A673 (cell line): ENCODE measurements around the gene RPTOR. TPM values are rescaled to one million over a fixed set of nuclear protein-coding genes. Genes with fewer than 3 reads are reported as not detected.

ENCODE experiments used
- BruUV-seq: library from RNA; stranded (reverse); fragments of 400-500 nt; replicated peaks from 2 replicates; lab custom pipeline; 2021; lab: Mats Ljungman, UMichigan
- CTCF ChIA-PET: fragments of 300-600 bp; sonication (Branson Sonifier 250); formaldehyde crosslinking; loops from one replicate; lab custom pipeline; 2022; ENCODE audit warnings: antibody characterized with exemption; lab: Charles Lee
- POLR2A ChIA-PET: fragments of 300-600 bp; sonication (Branson Sonifier 250); formaldehyde crosslinking; loops from one replicate; lab custom pipeline; 2022; ENCODE audit warnings: antibody characterized with exemption; ENCODE audit not compliant: low non-redundant PET; lab: Charles Lee
- DNase-seq: peaks from one replicate; pipeline ENCODE4 v3.0.0-alpha.2; 2015; ENCODE audit warnings: low spot score
- H3K27ac ChIP-seq: fragments of 200-600 bp; sonication (generic); 2 replicates; pipeline ENCODE4 v1.5.1; 2016; ENCODE audit warnings: mixed run types, low read depth, mild to moderate bottlenecking, mixed read lengths, antibody characterized with exemption, low read length; ENCODE audit not compliant: poor library complexity, severe bottlenecking
- H3K27me3 ChIP-seq: fragments of 200-600 bp; sonication (generic); replicated peaks from 2 replicates; pipeline ENCODE4 v1.6.1; 2017; ENCODE audit warnings: mixed run types, low read depth, mild to moderate bottlenecking, mixed read lengths, antibody characterized with exemption, low read length; ENCODE audit not compliant: insufficient read depth, poor library complexity
- H3K36me3 ChIP-seq: fragments of 200-600 bp; sonication (generic); 2 replicates; pipeline ENCODE4 v1.6.1; 2016; ENCODE audit warnings: mixed run types, mild to moderate bottlenecking, mixed read lengths, antibody characterized with exemption, low read length; ENCODE audit not compliant: insufficient read depth, poor library complexity, severe bottlenecking
- H3K4me1 ChIP-seq: fragments of 200-600 bp; sonication (generic); 2 replicates; pipeline ENCODE4 v1.6.1; 2017; ENCODE audit warnings: mixed run types, mild to moderate bottlenecking, mixed read lengths, antibody characterized with exemption, low read length; ENCODE audit not compliant: insufficient read depth, poor library complexity, severe bottlenecking
- H3K4me3 ChIP-seq: fragments of 200-600 bp; sonication (generic); 2 replicates; pipeline ENCODE4 v1.5.1; 2016; ENCODE audit warnings: low read depth, mixed run types, mild to moderate bottlenecking, mixed read lengths, low read length; ENCODE audit not compliant: poor library complexity, severe bottlenecking
- H3K9me3 ChIP-seq: fragments of 200-600 bp; sonication (generic); 2 replicates; pipeline ENCODE4 v1.6.1; 2016; ENCODE audit warnings: mixed run types, low read depth, mild to moderate bottlenecking, mixed read lengths, antibody characterized with exemption, low read length; ENCODE audit not compliant: poor library complexity, severe bottlenecking
- CTCF ChIP-seq: fragments of 300-800, 200-600 bp; sonication (generic); conservative IDR thresholded peaks from 2 replicates; pipeline ENCODE4 v1.5.1; 2017; ENCODE audit warnings: low read depth, mild to moderate bottlenecking, antibody characterized with exemption, low read length, moderate library complexity, mixed read lengths
- EZH2 ChIP-seq: fragments of 200-600 bp; sonication (generic); IDR thresholded peaks from 2 replicates; pipeline ENCODE4 v1.6.1; 2017; ENCODE audit warnings: borderline replicate concordance, low read depth, mild to moderate bottlenecking, mixed read lengths, antibody characterized with exemption, low read length; ENCODE audit not compliant: poor library complexity, severe bottlenecking
- intact Hi-C: fragments of 100-400 bp; cut with micrococcal nuclease; formaldehyde crosslinking; loops from one replicate; pipeline ENCODE4 v1.10.0; 2022; ENCODE audit not compliant: unreplicated experiment
- total RNA-seq: library from RNA; stranded (reverse); gene quantifications from 2 replicates; pipeline ENCODE4 v1.2.3, GENCODE V29; 2021

The RPTOR gene
- total RNA-seq, 1 experiment from 2014 or later, result 55.2 TPM

DNA sequence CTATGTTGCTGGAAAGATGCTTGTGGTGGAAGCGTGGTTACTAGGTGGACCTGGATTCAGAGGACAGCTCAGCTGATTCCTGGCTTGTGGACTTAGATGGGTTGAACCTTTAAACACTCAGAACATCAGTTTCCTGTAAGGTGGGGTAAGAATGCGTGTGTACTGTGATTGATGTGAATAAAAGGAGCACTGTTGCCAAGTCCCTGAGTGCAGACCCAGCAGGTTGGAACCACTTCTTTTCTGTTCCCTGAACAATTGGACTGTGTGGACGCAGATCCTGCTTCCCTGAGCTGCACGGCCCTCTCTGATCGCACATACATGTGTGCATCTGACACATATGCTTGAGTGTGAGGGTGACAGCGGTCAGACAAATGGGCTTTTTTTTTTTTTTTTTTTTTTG is 37.5 kb downstream of the RPTOR start:
- Histone ChIP-seq H3K4me3 (no peak overlapping the region), H3K27ac (no peak overlapping the region), H3K36me3 (no peaks in the 10 kb centered on the region), H3K27me3 (no peaks in the 10 kb centered on the region), H3K9me3 (no peaks in the 10 kb centered on the region), H3K4me1 (no peaks in the 10 kb centered on the region)
- TF ChIP-seq CTCF, result no peak
- CTCF ChIA-PET, result no interaction called here
- intact Hi-C loops, result no loop called here
- POLR2A ChIA-PET, result no interaction called here
- no TSS peak for BruUV-seq
- DNase-seq, result no peak

GRCh38 chr17:80584176-80584905 is 39.7 kb downstream of the RPTOR start:
- Histone ChIP-seq H3K27ac (no peak overlapping the region), H3K4me3 (no peak overlapping the region), H3K9me3 (no peaks in the 10 kb centered on the region), H3K4me1 (no peaks in the 10 kb centered on the region), H3K27me3 (no peaks in the 10 kb centered on the region), H3K36me3 (no peaks in the 10 kb centered on the region)
- CTCF ChIA-PET, result no interaction called here
- no peak for DNase-seq
- no TSS peak for BruUV-seq
- intact Hi-C loops, result no loop called here
- POLR2A ChIA-PET, result no interaction called here
- TF ChIP-seq EZH2 (no peak), CTCF (no peak)

GRCh38 chr17:80585890-80586845 is 41.5 kb downstream of the RPTOR start:
- POLR2A ChIA-PET, result no interaction called here
- no peak for DNase-seq
- H3K27ac ChIP-seq, result no peak overlapping the region

More at GRCh38 chr17:80585890-80586845, 41.5 kb downstream of the RPTOR start:
- intact Hi-C loops, result no loop called here
- TF ChIP-seq CTCF, result no peak
- TF ChIP-seq EZH2, result no peak
- H3K27me3 ChIP-seq, result no peaks in the 10 kb centered on the region
- H3K9me3 ChIP-seq, result no peaks in the 10 kb centered on the region
- no peaks in the 10 kb centered on the region for H3K4me1 ChIP-seq
- no TSS peak for BruUV-seq
- CTCF ChIA-PET, result no interaction called here
- H3K4me3 ChIP-seq, result no peak overlapping the region
- H3K36me3 ChIP-seq, result no peaks in the 10 kb centered on the region
